Measurements from ENCODE around the gene MYO5B.

- TF ChIP-seq CTCF (IDR thresholded peaks at IDR 0.05) (no peak), POLR2A (IDR thresholded peaks at IDR 0.05) (no peak)
Observed at GRCh38 chr18:49911427-49911826, 283.5 kb downstream of the MYO5B start.

Data from esophagus squamous epithelium (tissue), 4 donors.